ENCODE results near the gene IGSF22.

IGSF22 gene

DNA sequence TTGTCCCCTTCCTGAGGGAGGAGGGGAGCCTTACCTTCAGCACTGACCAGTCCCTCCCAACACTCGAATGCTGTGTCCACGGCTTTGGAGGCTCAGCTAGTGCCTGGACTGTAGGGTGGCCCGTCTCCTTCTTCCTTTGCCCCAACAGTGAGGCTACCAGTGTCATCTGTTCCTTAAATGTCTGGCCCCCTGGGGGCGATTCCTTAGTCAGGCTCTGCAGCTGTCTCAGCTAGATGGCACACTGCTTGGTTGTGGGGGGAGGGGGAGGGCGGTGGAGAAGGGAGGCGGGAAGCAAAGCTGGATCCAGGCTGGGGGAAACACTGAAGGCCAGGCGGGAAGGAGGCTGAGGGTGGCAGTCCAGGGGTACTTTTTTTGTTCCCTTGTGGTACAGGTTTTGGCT lies at the start of gene IGSF22:
TSS of gene IGSF22 (minus strand) at position 149 of the 400 bp plus-strand sequence. CDS start 1,952 bp downstream, outside the sequence.
- DNase-seq = no peak

DNA sequence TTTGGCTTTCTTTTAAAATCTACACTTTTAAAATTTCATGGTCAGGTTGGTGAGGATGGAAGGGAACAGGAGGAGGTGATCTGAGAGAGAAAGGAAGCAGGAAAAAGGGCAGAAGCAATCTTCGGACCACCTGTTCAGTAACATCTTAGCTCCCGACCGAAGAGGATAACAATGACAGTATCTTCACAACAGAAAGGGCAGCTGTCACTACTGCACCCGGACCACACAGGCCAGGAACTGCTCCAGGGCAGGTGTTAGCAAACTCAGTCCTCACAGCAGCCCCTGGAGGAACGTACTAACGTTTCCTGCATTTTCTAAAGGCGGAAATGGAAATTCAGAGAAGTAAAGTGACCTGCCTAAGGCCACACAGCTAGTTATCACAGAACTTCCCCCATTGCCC lies 48.8 kb upstream of the IGSF22 start:
- DNase-seq = no peak

DNA sequence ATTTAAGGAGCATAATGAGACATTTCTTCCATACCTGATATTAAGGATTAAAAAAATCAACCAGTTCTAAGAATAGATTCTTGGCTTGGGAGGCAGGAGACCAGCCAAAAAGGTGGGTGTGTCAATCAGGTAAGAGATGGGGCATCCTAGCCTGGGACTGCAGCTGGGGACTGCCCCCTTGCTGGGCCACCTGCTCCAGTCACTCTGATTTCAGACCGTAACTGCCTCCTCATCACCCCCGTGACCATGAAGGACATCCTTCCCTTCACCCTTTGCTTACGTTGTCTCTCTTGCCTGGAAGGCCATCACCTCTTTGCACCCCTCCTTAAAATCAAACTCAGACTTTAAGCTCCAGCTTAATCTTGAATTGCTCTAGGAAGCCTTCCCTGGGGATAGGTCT lies 47.7 kb upstream of the IGSF22 start:
- no peak for DNase-seq

DNA sequence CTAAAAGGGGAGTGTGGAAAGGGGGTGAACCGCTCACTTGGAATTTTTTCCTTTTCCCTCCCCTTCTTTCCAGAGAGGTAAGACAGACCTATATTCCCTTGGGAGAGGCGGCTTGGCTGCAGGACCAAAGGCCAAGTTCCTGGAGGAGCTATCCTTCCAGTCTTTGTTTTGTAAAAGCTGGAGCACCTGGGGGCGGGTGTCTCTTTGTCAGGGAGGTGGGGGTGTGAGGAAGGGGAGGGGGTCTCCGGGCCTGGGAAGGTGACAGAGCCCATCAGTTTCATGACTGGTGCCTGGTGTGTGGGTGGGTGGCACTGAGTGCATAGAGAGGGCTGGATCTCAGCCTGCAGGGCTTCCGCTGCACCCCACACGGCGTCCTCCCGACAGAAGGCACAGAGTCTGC lies 47.1 kb upstream of the IGSF22 start:
- DNase-seq = no peak

DNA sequence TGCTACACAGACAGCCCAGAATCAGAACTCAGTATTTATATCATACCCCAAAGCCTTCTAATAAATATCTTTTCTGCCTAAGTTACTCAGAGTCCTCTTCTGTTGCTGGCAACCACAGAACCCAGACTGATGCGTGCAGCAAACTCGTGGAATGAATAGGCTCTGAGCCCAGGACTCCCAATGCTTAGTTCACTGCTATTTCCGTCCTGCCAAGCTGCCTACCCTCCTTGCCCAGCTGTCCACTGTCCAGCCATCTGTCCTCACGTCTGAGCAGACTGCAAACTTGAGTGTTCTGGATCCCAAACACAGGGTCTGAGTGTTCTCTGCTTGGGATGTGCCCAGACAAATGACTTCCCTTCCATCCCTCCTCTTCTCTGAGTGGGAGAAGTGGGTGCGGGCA lies 46.2 kb upstream of the IGSF22 start:
- DNase-seq = no peak

DNA sequence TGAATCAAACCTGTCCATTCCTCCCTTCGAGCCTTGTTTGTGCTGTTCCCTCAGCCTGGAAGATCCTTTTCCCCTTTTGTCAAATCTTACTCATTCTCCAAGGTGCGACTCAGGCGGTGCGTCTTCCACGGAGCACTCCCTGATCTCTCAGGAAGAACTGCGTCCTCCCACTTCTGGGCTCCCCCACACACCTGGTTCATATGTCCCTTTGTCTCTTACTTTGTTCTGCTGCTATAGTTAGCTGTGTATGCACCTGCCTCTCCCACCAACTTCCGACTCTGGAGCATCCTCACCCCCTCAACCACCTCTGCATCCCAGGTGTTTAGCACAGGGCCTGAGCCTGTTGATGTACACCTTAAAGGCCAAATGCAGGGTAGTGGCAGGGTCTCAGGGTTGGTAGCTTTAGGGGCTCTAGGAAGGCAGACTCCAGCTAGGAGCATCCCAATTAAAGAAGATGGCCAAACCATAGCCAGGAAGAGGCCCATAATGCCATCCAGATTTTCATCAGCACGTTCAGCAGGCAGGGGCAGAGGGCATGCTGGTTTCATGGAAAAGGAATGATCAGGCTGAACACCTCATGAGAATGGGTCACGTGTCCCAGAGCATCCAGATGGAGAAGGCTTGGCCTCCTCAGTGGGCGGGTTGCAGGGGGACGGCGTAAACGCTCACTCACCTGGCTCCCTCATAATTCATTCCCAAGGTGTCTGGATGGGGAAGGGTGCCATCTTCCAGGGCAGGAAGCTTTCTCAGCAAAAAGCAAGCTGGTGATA lies 45.5 kb upstream of the IGSF22 start:
- no peak for DNase-seq

DNA sequence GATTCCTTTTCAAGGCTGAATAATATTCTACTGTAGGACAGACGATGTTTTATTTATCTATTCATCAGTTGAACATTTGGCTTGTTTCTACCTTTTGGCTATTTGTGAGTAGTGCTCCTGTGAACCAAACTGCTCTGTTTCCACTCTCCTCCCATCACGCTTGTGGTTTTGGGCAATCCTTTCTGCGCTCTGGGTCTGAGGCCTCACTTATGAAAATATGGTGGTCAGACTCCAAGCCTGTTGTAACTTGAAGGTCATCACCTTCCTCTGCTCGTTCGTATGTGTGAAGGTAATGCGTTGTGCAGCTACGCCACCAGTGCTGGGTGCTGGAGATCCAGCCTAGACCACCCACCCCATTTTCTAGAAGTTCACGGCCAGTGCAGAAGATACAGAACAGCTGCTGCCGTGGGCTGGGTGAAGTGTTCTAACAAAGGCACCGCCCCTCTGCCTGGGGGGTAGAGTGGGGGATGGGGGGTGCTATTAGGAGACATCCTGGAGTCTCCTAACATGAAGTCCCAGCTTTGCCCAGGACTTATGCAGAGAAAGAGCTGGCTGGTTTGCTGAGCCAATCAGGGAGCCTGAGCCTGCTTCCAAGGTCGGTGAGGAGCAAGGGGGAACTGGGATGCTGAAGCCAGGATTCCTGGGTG lies 44.6 kb upstream of the IGSF22 start:
- no peak for DNase-seq

DNA sequence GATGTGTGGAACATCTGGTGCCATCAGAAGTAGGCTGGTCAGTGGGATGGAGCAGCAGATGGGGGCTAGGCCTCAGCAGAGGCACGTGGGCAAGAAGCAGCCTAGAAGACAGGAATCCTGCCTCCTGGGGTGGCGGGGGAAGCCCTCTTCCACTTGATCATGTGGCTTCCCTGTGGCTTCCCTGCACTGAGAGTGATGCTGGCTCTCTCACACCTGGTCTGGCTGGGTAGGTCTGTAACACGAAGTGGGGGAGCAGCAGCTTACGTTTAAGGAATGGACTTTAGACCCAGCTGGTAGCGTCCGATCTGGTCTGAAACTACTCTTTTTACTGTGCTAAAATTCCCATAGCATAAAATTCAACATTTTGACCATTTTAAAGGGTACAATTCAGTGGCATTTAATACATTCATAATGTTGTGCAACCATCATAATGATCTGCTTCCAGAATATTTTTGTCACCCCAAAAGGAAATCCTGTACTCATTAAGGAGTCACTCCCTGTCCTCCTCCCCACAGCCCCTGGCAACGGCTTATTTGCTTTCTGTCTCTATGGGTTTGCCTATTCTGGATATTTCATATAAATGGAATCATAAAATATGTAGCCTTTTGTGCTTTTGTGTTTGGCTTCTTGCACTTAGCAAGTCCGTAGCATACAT lies 43.9 kb upstream of the IGSF22 start:
- peak; percentile 7 for DNase-seq

DNA sequence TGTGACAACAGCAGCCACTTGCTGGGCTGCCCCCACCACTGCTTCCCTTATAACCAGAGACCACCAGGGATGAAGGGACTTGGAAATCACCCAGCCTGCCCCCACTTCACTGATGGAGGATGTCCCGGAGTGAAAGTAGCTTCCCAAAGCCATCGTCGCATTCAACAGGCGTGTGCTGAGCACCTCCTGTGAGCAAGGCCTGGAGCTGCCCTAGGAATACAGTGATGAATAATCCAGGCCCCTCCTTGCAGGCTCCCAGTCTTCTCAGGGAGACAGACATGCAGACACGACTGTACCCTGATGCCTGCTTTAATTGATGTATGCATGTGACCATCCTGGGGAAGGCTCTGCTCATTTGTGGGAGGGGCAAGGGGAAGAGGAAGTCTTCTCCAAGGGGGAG lies 43.0 kb upstream of the IGSF22 start:
- DNase-seq = no peak

DNA sequence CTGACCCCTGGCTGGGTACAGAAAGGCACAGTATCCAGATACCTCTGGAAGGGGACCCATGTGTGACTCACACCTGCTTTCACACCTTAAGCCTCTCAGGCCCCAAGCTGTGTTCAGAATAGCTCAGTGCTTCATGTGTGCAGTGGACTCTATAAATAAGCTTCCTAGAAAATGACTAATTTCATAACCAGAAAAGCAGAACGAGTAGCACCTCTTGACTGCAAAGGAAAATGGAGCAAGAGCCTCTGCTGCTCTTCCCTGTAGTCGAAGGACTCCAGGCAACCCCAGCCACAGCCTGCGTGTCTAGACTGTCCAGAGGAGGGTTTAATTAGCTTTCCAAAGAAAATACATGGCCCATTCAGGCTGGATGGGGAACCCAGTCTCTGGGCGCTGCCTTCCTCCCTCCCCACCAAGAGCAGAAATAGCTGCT lies 42.5 kb upstream of the IGSF22 start:
- DNase-seq = no peak

DNA sequence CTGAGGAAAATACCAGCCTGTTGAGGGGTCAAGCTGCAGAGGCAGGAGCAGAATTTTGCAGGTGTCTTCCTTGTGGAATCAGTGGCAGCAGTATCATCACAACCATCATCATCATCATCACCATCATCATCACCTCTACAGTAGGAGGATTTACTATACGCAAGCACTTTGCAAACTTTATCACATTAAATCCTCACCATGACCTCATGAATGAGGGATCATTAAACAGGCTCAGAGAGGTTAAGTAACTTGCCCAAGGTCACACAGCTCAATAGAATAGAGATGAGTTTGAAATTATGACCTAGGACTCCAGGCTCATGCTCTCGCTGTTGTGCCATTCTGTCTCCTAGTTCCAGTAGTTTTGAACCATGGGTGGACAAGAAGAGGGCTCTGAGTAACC lies 40.0 kb upstream of the IGSF22 start:
- DNase-seq = no peak

DNA sequence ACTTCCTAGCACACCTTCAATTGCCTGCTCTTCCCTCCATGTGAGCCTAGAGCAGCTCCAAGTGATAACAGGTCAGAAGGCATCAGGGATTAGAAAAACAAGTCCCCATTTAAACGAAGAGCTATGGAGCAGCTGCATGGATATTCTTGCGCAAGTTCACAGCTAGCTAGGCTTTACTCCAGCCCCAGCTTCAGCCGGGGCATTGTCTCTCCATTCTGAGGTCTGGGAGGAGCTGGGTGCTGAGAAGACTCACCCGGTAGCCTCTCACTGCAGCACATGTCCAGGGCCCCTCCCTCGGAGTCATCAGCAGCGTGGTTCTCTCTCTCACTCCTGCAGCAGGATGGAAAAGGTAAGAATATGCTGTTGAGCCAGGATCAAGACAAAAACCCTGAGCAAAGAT lies 39.6 kb upstream of the IGSF22 start:
- no peak for DNase-seq

DNA sequence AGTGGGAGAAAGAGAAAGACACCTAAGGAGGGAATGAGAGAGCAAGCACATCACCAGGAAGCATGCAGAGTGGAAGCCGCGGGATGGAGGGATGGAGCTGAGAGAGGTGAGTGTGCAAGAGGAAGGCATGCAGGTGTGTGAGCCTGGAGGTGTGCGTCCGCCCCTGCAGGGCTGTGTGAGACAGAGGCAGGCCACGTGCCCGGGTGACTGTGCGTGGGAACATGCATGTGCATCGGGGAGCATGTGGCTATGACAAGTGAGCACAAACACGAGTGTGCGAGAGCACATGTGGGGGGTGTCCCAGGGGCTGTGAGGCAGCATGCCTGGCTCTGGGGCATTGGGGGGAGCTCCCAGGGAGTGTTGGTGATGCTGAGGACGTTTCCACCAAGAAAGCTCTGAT lies 35.8 kb upstream of the IGSF22 start:
- DNase-seq = no peak

DNA sequence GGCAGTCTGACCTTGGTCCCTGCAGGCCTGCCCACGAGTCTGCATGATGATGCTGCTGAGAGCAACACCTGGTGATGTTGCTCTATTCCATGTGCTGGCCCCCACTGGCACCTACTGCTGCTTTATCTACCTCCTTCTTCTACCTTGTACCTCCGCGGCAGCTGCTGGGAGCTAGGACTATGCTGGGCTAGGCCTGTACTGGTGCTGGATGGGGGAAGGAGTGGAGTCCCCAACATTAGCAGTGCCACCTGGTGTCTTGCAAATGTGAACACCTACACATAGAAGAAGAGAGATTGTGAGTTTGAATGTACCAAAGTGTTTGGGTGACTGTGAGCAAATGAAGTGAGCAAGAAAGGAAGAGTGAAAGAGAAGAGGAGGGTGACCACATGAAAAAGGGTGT lies 35.2 kb upstream of the IGSF22 start:
- no peak for DNase-seq

DNA sequence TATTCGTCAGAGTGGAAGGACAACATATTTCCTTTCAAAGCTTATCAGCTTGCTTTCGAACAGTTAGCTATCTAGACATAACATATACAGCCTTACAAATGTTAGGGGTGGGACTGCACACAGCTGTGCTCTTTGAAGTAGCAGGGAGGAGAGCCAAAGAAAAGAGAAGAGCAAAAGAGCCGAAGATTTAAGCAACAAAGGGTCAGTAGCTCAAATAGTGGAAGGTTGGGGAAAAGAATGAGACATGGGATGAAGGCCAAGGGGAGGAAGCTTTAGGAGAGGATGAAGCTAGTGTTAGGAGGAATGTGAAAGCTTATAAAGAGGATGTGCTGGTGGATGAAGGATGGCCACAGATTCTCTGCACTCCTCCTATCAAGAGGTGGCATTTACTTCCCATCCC lies 31.8 kb upstream of the IGSF22 start:
- DNase-seq = no peak

DNA sequence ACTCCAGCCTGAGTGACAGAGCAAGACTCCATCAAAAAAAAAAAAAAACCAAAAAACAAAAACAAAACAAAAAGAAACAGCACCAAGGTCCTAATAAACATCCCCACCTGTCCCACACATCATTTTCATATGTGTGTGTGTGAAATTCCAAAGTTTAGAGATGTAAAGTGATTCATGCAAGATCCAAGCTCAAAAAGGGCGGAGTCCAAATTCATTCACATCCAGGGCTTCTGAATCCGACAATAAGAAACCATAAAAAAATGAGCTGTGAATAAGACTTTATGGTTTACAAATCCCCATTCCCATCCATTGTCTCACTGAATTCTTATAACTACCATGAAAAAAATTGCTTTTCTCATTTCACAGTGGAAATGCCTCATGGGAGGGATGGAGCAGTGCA lies 30.9 kb upstream of the IGSF22 start:
- DNase-seq = no peak

DNA sequence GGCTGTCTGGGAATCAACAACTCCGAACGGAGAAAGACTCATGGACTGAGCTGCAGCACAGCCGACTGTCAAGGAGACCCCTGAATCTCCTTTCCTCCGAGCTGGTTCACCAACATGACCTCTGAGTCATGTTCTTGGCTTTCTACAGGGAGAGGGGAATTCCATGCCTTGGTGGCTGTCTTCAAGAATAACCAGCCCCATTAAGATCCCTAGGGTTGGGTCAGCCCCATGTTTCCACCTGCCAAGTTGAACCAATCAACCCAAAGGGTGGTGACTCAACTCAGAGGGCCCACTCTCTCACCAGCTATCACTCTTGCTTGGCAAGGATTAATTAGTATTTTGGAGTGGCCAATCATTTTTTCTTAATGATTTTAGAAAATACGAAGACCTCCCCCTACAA lies 28.3 kb upstream of the IGSF22 start:
- no peak for DNase-seq

DNA sequence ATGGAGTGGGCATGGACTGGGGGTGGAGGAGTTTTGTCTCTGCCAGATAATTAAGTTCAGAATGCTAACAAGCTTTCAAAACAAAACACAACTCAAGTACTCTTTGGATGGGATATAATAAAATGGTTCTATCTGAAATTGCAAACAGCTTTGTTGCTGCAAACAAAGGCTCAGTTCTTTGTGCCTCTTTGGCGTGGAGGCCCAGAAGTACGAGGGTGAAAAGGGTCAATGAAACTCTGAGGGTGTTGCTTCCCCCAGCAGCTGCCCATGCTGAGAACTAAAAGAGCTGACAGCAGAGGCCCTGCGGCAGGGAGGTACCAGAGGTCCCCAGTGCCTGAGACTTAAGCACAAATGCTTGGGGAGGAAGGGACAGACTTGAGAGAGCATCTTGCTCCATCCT lies 26.5 kb upstream of the IGSF22 start:
- DNase-seq = no peak

DNA sequence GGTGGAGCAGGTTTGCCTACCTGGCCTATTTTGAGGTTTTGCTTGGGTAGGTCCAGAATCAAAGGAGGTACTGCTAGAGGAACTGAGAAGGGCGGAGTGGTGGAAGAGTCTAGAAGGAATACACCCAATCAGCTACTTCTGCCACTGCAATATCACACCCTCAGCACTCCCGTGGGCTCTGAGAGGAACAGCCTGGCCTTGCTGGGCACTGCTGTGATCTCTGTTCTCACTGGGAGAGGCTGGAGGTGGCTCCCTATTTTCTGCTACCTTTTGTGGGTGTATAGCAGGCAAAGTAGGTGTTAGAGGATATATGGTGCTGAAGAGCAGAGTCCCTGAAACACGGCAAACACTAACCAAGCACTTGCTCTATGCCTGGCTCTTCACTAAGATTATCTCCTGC lies 25.0 kb upstream of the IGSF22 start:
- no peak for DNase-seq

DNA sequence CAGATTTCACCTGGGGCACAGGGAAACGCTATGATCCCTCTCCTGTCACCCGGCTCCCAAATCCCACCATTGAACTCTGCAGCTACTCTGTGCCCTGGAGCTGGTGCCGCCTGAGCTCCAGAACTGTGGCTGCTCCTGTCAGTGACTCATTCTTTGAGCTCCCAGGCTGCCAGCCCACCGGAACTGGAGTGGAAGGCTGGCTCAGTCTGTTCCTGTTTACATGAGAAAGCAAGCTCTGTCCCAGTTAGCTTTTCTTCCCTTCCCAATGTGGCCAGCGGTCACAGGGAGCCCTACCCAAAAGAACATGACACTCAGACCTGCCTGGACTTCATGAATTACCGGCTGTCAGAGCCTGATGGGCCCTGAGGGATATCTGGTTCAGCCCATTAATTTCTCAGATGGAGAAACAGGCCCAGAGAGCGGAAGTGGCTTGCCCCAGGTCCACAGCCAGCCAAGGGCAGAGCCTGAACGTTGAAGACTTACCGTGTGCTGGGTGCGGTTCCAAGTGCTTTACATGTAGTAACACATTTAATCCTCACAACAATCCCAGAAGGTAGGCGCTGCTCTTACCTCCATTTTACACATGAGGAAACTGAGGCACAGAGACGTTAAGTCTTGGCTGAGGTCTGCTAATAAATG lies 23.8 kb upstream of the IGSF22 start:
- no peak for DNase-seq

DNA sequence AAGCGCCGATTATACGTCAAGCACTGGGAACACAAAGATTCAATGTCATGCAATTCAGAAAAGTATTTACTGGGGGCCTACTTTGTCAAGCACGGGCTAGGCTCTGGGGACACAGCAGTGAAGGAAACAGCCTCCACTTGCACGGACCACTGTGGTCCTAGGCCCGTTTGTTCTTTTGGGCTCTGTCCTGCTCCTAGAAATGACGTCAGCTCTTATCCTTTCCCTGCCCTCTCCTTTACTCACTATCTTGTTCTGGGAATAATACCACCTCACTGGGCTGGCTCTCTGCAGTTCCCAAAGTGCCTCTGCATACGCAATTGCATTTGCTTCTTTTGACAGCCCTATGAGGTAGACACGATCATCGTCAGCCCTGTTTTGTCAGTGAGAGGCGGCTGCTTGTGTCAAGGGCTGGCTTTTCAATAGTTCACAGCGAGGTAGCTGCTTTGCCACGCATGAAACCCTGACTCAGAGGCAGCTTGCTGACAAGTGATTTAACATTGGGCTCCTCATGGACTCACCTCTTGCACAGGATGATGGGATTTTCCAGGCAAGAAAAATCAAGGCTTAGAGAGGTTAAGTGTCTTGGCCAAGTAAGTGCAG lies 22.9 kb upstream of the IGSF22 start:
- DNase-seq = no peak

DNA sequence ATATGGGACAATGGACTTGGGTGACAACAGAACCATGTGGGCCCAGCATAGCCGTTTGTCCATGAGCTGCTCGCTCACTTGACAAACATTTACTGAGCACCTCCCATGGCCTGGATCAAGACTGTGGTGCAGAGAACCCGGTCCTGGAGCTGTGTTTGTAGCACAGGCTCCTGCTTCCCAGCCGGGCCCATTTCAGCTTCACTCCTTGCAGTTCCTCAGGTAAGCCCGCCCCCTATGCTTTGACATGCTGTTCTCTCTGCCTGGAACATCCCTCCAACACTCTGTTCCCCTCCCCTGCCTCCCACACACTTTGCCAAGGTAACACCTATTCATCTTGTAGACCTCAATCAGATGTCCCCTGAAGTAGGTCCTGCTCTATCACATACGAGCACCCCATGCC lies 19.3 kb upstream of the IGSF22 start:
- DNase-seq = no peak

DNA sequence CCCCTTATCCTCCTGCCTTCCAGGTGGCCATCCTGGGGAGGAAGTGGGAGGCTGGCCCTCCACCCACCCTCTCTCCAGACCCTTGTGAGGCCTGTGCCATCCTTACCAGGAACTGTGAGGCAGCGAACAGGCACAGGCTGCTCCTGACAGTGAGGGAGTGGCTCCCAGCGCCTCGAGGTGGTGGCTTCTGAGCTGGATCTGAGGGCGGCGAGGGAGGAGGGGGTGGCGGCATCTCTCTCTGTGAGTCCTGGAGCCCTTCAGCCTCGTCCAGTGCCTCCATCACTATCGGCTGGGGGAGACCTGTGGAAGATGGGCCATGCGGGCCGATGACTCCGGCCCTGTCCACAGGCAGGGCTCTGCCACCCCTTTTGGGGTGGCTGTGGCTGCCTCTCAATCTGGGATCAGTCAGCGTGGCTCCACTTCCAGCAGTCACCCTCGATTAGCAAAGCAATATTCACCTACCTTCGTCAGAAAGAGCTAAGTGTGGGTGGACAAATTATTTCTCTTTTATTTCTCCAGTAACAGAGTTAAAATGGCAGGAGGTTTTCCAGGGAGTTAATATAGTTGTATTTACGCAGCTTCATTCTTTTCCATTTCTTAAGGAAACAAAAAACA lies 18.0 kb upstream of the IGSF22 start:
- DNase-seq = no peak
